HG03520 (cell line): ENCODE measurements around the gene PNO1.
"Not testable (repeated sequence)": the region's sequence is repeated elsewhere in the genome, so short reads cannot be mapped to it uniquely, and the experiment has no call there.

Experiments used
- ATAC-seq: cut with Tn5 transposase; IDR thresholded peaks from one replicate; pipeline ENCODE4 v1.9.1; 2021; ENCODE audit warnings: mild to moderate bottlenecking, moderate library complexity; ENCODE audit not compliant: unreplicated experiment

The PNO1 gene

DNA sequence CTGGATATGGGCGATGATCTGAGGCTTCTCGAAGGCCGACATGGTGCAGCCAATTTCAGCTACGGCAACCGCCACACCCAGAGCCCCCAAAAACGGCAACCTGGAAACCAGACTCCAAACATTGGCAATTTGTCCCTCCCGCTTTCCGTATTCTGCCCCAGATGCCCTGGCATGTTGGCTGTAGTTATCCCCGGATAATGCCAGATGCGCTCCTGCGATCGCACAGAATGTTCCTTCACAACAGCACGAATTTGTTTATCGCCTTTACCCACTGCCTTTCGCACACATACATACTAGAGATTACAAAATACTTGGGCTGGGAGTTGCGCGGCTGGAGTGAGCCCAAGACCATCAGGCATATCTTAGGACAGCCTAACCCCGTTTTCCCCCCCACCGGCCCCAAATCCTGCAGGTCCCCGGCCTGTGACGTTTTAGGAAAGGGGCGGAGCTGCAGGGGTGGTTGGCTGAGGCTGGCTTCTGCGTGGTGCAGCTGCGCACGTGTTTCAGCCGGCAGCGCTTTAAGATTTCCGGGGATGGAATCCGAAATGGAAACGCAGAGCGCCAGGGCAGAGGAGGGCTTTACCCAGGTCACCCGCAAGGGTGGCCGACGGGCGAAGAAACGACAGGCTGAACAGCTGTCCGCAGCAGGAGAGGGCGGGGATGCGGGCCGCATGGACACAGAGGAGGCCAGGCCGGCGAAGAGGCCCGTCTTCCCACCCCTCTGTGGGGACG lies at the start of gene PNO1:
Gene PNO1 (plus strand): TSS at position 487 of the 732 bp plus-strand sequence. CDS start 47 bp downstream, at position 534.
- ATAC-seq = peak; percentile 85

DNA sequence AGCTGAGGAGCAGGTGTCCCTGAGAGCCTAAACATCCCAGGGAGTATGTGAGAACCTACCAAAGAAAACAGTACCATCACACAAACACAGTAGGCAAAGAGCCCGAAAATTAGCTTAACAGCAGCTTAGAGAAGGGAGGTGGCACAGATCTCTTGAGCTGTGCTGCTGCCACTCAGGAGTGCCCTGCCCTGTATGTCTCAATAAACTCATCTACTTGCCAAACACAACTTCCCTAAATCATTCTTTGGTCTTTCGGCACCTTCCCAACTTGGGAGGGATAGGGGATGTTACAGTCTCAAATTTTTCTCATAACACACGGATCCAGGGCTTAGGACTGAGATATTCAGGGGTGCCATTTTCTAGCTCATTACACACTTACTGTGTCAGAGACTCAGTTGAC lies 49.6 kb upstream of the PNO1 start:
- no peak for ATAC-seq

DNA sequence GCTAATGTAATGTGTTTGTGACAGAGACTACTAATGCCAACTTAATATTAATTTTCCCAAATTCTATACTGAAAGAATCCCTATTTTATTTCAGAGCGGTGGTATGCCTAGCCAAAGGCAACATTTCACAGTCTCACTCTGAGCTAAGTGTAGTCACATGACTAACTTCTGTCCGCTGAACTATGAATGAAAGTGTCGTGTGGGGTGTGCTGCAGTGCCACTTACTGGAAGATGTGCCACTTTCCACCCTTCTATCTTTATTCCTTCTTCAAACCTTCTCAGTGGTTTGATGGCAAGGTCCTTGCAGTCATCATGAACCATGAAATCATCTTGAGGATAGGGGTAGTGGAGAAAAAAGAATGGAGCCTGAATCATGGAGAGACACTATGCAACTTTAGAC lies 47.6 kb upstream of the PNO1 start:
- peak; percentile 90 for ATAC-seq

DNA sequence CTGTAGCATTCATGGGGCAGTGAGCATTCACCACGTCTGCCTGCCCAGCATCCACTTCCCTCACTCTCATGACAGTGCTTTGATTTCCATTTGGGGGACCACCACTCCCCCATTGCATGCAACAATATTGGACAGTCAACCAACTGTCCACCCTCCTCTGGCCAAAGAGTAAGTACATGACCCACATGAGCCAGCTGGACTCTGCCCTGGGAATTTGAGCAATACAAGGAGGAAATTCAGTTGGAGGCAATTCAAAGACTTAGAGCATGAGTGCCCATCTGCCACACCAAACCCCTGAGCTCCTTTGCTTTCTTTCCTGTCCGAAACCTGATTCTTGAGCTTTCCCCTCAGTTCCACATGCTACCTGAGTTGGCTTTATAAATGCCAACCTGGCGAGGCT lies 41.7 kb upstream of the PNO1 start:
- ATAC-seq = no peak

DNA sequence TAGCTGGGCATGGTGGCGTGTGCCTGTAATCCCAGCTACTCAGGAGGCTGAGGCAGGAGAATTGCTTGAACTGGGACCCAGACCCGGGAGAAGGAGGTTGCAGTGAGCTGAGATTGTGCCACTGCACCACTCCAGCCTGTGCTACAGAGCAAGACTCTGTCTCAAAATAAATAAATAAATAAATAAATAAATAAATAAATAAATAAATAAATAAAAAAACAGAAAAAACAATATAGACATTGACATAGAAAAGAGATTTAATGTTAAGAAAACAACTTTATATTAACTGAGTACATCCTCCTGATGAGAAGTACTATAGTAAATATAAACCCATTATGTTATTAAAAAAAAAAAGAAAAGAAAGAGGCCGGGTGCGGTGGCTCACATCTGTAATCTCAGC lies 39.8 kb upstream of the PNO1 start:
- not testable (repeated sequence) for ATAC-seq

DNA sequence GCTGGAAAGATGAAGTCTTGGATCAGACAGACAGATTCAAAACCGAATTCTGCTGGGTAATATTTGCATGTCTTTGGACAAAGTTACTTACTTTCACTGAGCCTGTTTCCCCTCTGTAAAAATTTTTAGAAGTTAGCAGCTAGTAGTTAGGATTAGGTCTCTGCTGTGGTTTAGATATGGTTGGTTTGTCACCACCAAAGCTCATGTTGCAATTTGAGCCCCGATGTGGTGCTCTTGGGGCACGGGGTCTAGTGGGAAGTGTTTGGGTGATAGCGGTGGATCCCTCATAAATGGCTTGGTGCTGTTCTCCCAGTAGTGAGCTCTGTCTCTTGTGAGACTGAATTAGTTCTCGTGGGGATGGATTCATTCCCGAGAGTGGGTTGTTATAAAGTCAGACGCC lies 38.9 kb upstream of the PNO1 start:
- no peak for ATAC-seq

DNA sequence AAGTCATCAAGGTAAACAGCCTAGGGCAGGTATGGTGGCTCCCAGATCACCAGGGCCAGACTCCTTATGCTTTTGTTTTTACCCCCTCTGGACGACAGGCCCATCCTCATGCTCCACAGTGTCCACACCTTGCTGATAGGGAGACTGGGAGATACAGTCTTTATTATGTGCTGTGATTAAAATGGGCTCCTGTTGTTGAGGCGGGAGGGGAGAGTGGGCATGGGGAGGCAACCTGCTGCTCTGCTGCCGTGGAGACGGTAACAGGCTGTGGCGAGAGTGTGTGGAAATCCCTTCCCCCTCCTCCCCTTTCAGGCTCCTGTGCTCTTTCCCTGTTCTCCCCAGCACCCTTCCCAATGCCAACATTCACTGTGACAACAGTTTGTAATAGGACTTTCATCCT lies 38.2 kb upstream of the PNO1 start:
- no peak for ATAC-seq

DNA sequence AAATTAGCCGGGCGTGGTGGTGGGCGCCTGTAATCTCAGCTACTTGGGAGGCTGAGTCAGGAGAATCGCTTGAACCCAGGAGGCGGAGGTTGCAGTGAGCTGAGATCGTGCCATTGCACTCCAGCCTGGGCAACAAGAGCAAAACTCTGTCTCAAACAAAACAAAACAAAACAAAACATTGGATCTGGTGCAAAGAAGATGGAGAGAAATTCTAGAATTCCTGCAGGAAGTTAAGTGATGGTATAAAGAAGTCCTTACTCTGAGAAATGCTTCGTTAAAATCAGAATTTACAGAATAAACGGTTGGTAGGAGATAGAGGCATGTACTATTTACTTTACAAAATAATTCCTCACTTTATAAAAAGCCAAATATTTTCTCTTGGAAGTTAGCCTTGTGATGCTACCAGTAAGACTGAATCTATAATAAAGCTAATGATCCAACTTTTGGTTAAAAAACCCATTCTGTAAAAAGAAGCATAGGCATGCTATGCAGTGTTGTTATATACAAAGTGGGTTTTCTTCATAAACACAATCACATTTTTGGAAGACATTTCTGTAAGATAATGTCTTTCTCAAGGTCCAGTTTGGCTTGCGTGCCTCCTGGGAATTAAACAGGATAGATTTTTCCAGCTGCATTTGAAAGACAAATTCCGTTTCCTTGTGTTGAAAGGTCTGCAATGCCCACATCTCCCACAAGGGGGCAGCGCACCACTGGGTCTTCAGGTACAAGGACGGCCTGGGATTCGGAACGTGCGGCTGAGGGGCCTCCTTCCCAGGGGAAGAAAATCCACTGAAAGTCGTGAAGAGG lies 35.6 kb upstream of the PNO1 start:
- no peak for ATAC-seq

DNA sequence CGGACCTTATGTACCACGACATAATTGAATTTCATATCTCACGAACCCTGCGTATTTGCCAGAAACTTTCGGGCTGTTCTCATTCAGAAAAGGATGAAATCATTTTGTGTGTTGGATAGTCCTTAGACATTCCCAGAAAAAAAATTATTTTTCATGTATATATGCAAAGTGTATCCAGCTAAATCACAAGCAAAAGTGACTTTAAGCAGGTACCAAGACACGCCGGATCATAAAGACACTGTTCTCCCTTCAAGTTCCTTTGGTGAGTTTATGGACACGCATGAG lies 35.1 kb upstream of the PNO1 start:
- no peak for ATAC-seq

DNA sequence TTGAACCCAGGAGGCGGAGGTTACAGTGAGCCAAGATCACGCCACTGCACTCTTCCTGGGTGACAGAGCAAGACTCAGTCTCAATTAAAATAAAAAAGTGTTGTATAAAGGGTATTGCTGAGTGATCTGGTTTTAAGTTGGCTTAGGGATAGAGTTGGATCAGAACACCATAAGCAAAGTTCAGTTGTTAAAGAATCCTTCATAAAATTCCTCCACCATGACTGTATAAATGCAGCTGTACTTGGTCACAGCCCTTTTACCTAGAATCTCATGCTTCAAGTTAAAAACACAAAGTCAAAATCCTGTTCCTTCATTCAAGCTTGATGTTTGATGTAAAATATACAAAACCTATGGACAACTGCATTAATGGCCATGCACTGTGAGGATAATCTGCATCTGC lies 33.4 kb upstream of the PNO1 start:
- no peak for ATAC-seq

DNA sequence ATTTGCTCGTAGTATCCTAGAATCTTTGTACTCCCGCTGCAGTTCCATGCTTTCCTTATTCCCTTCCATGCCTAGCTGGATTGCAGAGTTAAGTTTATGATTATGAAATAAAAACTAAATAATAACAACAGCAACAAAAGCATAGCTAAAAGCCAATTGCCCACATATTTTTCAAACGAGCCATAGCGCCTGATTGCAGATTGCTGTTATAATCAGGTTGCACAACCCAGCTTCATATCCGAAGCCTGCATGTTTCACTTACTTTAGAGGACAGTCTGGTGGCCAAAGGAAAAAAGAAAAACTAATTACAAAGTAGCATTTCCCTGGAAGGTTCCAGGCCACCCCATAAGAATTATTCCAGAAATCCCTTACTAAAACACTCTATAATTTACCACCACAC lies 31.9 kb upstream of the PNO1 start:
- no peak for ATAC-seq

DNA sequence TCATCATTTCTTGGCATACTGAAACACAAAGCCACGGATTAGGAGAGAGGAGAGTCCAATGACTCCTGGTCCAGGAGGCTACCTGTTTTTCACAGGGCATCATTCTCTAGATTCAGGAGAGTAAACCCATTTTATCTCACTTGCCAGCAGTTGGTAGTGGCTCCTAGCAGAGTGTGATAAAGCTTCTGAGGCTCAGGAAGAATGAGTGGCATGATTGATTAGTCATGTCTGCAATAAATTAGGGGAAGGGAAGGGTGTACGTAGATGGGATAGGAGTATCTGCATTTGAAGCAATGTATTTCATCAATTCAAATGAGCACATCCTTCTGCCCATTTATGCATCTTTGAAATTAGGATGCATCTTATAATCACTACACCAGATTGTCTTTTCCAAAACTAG lies 31.1 kb upstream of the PNO1 start:
- no peak for ATAC-seq

DNA sequence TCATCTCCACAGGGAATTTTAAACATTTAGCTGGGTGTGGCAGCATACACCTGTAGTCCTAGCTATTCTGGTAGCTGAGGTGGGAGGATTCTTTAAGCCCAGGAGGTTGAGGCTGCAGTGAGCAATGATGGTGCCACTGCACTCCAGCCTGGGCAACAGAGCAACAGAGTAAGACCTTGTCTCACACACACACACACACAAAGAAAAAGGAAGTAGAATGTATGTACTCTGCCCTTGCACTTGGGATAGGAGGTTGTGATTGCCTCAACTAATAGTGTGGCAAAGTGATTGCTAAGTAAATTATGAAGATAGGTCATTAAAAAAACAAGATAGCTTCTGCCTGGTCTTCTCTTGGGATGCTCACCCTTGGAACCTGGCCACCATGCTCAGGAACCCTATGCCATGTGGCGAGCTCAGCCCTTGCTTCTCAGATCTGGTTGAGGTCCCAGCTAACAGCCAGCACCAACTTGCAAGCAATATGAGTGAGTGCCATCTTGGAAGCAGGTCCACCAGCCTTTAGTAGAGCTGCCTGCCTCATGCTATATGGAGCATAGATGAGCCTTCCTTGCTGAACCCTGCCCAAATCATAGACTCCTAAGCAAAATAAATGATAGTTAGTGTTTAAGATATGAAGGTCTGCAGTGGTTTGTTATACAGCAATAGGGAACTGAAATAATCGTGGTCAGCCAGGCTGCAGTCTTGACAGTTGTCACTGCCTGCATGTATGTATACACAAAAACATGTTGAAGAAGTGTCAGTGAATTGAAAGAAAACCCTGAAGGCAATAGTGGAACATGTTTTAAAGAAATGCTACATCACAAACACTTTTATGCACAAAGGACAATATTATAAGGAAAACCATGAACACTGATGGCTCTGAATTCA lies 30.1 kb upstream of the PNO1 start:
- peak; percentile 81 for ATAC-seq

DNA sequence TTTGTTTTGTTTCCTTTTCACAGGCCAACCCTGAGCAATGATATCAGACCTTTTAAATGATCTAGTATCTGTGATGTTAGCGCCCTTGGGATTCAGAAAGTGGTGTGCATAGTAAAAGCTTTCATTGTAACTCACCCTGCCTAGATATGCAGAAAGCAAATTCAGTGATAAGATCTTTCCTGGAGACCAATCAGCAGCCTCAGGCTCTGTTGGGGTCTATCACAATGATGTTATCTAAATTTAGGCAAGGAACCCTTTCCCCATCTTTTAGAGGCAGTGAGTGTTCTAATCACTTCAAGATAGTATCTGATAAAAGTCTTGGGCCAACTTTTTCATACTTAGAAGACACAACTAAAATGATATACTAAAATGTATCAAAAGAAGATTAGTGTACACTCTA lies 23.6 kb upstream of the PNO1 start:
- no peak for ATAC-seq

DNA sequence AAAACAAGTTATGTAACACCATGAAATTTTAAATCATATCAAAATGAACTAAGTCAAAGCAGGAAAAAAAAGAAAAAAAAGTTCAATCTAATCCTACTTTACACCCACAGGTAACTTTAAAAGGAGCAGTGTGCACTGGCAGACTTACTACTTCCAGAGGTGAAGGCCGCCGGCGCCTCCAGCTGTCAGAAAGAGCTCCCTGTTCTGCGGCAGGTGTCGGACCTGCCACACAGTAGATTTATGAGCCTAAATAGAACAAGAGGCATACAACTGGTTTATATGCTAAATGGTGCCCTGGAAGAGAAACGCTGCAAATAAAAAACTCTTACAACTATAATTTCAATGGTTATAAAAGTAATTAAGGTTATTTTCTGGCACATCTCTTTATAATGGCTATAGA lies 23.1 kb upstream of the PNO1 start:
- no peak for ATAC-seq

DNA sequence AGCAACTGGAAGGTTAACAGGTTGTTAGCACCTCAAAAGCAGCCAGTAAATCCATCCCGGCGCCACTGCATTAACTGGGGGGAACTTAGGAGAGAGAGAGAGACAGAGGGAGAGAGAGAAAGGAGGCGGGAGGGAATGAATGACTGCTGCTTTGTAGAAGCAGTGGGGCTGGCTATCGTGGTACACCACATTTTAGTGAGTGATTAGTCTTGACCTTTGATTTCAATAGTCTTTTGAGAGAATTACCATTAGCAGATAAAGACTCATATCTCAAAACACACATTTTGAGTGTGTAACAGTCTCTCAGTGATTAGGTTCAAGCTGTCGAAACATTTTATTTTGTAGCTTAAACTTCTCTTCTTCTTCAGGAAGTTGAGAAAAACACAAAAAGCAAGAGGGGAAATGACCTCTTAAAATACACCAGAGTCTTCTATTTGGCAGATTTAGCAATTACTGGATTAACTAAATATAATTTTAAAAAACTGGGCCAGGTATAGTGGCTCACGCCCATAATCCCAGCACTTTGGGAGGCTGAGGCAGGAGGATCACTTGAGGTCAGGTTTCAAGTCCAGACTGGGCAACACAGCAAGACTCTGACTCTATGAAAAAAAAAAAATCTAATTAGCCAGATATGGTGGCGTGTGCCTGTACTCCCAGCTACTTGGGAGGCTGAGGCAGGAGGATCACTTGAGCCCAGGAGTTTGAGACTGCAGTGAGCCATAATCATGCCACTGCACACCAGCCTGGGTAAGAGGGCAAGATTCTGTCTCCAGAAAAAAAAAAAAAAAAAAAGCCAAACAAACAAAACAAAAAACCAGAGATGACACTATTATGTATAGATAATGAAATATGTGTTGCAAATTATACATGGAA lies 22.0 kb upstream of the PNO1 start:
- ATAC-seq = no peak

DNA sequence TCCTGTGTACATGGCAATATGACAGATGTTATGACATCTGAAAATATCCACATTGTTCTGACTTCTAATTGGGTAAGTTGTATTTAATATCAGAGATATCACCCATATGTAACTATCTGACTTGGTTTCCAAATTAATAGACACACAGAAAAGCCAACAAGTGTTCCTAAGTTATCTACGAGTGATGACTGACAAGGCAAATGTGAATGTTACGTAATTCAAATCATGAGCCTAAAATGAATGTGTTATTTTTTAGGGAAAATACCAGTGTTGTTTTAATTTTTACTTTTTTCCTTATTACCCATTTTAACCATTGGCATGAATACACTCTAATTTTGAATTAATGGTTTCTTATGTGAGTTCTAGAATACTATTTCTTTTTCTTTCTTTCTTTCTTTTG lies 15.8 kb upstream of the PNO1 start:
- no peak for ATAC-seq

DNA sequence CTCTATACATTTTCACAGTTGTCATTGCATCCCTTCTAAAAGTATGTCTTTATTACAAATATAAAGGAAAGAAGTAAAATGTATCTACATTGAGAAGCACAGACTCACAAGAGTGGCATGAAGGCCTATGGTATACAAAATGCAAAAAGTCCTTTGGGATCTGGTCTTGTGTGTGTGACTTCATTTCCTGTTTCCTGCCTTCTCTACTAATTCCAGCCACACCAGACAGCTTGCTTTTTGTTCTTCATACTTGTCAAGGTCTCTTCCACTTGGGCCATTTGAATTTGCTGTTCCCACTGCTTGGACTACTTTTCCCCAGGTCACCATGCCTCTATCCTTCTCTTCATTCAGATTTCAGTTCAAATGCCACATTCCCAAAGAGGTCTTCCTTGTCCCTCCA lies 6.7 kb upstream of the PNO1 start:
- no peak for ATAC-seq

DNA sequence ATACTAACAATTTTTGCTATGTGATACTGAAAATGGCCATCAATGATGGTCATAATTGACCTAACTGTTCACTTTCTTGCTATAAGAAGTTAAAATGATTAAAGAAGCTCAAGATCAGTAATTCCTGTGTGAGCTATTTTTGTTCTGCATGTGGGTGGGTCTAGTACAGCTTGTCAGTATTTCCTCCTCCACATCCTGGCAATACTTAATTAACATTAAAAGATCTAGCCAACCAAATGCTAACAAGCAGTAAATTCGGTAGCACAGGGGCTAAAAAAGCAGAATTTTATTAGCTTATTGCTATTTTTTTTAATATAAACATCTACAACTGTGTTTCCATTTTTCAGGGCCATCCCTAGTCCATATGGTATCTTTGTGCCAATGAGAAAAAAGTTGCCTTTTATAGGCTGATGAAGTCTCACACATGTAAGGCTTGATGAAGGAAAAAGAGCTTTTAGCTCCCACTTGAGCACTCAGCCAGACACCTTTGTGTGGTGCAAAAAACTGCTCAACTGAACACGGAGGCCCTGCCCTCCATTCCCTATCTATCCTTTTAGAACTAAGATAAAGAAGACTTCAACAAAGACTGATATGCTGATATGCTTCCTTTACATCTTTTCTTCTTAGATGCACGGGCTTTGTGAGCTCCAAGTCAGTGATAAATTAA lies 4.9 kb upstream of the PNO1 start:
- ATAC-seq = no peak

DNA sequence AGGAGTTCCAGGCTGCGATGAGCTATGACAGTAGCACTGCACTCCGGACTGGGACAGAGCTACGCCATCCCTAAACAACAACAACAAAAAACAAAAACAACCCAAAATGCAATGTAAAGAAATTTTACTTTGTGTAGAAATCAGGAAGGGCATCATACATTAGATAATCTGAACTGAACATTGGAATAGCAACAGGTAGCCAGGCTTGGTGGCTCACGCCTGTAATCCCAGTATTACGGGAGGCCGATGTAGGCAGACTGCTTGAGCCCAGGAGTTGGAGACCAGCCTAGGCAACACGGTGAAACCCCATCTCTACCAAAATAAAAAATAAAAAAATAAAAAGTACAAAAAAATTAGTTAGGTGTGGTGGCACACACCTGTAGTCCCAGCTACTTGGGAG lies 2.1 kb upstream of the PNO1 start:
- ATAC-seq = no peak
